ENCODE results near the gene MYRIP. TPM values are rescaled to one million over a fixed set of nuclear protein-coding genes. Genes with fewer than 3 reads are reported as not detected.

MYRIP gene
- total and polyA plus RNA-seq, 10 of the 15 experiments (the other 5 are each of a cell fraction or from before 2014, with no cell fraction given) = 0.03 to 0.08 (median 0.04) TPM; not detected in 6

DNA sequence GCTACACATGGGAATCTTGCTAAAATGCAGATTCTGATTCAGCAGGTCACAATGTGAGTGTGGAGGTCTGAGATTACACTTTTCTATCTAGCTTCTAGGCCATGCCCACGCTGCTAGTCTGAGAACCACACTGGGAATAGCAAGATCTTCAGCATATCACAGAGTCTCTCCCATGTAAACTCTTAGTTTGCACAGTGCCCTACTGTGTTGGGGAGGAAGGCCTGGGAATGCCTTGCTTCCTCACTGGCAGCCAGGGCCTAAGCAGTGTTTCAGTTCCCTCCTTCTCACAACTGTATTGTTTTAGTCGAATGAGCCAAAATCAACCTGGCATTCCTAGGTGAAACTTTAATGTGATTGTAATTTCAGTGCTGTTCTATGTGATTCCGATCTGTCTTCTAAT lies 320.1 kb downstream of the MYRIP start:
- Histone ChIP-seq H3K79me2 (ENCODE audit: control insufficient read depth, insufficient read depth, low read length) (no peaks in the 10 kb centered on the region), H3K36me3 (ENCODE audit: control insufficient read depth in 2 of 2, insufficient read depth in 2 of 2, low read length in 1 of 2) (no peaks in the 10 kb centered on the region), H3K4me3 (no peak overlapping the region), H3K4me2 (ENCODE audit: control insufficient read depth, insufficient read depth) (no peak overlapping the region), H3K9me3 (replicated peaks; ENCODE audit: control insufficient read depth, insufficient read depth, low read length) (no peaks in the 10 kb centered on the region; the same call in 2 of the 3 replicates), H3K27me3 (replicated peaks in 1 of 2; ENCODE audit: control insufficient read depth in 2 of 2, insufficient read depth in 2 of 2, low read length in 1 of 2) (no peaks in the 10 kb centered on the region), H4K20me1 (ENCODE audit: control insufficient read depth, insufficient read depth) (no peaks in the 10 kb centered on the region), H3K4me1 (ENCODE audit: control insufficient read depth, insufficient read depth, low read length) (no peaks in the 10 kb centered on the region), H2AFZ (ENCODE audit: control insufficient read depth, low read depth, low read length) (no peak overlapping the region), H3K9ac (ENCODE audit: control insufficient read depth, insufficient read depth, low read length) (no peak overlapping the region), H3K27ac (ENCODE audit: control insufficient read depth, insufficient read depth) (no peak overlapping the region)
- DNase-seq (ENCODE audit: low read depth, low spot score) = no peak
- no TSS peak for BruUV-seq (replicated peaks)
- intact Hi-C loops (cut with micrococcal nuclease; ENCODE audit: unreplicated experiment) (no loop called here), in situ Hi-C loops (cut with MboI) (no loop called here)
- ChIA-PET SMC1A (ENCODE audit: uncharacterized antibody, unreplicated experiment) (no interaction called here), CTCF (no interaction called here), POLR2A (no interaction called here), RAD21 (ENCODE audit: unreplicated experiment) (no interaction called here)
- 47% methylated on average over 3 of the region's 3 CpGs for WGBS (ENCODE audit: insufficient coverage, insufficient replicate concordance, low lambda C conversion rate, missing lambda C conversion rate)
- ATAC-seq = no peak
- FAIRE-seq = no peak
- TF ChIP-seq MTA3 (IDR thresholded peaks at IDR 0.05; ENCODE audit: borderline replicate concordance, low read length) (no peak), PAX5 (IDR thresholded peaks at IDR 0.05; ENCODE audit: borderline replicate concordance, low read depth, low read length) (no peak), POU2F2 (IDR thresholded peaks at IDR 0.05; ENCODE audit: borderline replicate concordance, low read depth, low read length) (no peak), NKRF (conservative IDR thresholded peaks at IDR 0.05) (no peak)
- TF ChIP-seq, protein P1, sequence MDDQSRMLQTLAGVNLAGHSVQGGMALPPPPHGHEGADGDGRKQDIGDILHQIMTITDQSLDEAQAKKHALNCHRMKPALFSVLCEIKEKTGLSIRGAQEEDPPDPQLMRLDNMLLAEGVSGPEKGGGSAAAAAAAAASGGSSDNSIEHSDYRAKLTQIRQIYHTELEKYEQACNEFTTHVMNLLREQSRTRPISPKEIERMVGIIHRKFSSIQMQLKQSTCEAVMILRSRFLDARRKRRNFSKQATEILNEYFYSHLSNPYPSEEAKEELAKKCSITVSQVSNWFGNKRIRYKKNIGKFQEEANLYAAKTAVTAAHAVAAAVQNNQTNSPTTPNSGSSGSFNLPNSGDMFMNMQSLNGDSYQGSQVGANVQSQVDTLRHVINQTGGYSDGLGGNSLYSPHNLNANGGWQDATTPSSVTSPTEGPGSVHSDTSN (IDR thresholded peaks at IDR 0.05; ENCODE audit: insufficient replicate concordance, low read depth, low read length) = no peak

Data from GM12878 (cell line).